SK-N-SH treated with all-trans-retinoic acid at 6 μM for 48 hours (cell line): ENCODE data around the gene LSS.

Experiments
- CSDC2 ChIP-seq: fragments of 250-450 bp; sonication (Bioruptor Pico); IDR thresholded peaks from 2 replicates; pipeline ENCODE4 v1.5.0; 2020; ENCODE audit warnings: mild to moderate bottlenecking, moderate library complexity
- GLIS3 ChIP-seq: fragments of 250-450 bp; sonication (Bioruptor Pico); IDR thresholded peaks from 2 replicates; pipeline ENCODE4 v1.5.0; 2020; ENCODE audit warnings: mild to moderate bottlenecking, moderate library complexity
- OSR1 ChIP-seq: fragments of 250-450 bp; sonication (Bioruptor Pico); IDR thresholded peaks from 2 replicates; pipeline ENCODE4 v1.8.0; 2022; ENCODE audit warnings: moderate library complexity, mild to moderate bottlenecking, inconsistent platforms
- PPARA ChIP-seq: fragments of 250-450 bp; sonication (Bioruptor Pico); IDR thresholded peaks from 2 replicates; pipeline ENCODE4 v1.5.0; 2020; ENCODE audit warnings: mild to moderate bottlenecking, borderline replicate concordance
- TSHZ2 ChIP-seq: fragments of 250-450 bp; sonication (Bioruptor Pico); IDR thresholded peaks from 2 replicates; pipeline ENCODE4 v1.5.0; 2020; ENCODE audit warnings: mild to moderate bottlenecking, moderate library complexity
- ZC3H10 ChIP-seq: fragments of 250-450 bp; sonication (Bioruptor Pico); IDR thresholded peaks from 2 replicates; pipeline ENCODE4 v1.5.1; 2021; ENCODE audit warnings: mild to moderate bottlenecking, moderate library complexity
- ZFP30 ChIP-seq: fragments of 450-650 bp; formaldehyde crosslinking; IDR thresholded peaks from 2 replicates; pipeline ENCODE4 v1.5.0; 2022; ENCODE audit warnings: mild to moderate bottlenecking, moderate library complexity
- ZNF565 ChIP-seq: fragments of 450-650 bp; formaldehyde crosslinking; conservative IDR thresholded peaks from 2 replicates; pipeline ENCODE4 v1.5.0; 2020; ENCODE audit warnings: low read depth, mild to moderate bottlenecking, moderate library complexity
- TF ChIP-seq, protein P1 (sequence below): fragments of 250-450 bp; sonication (Bioruptor Pico); IDR thresholded peaks from 2 replicates; pipeline ENCODE4 v1.5.1; 2020; ENCODE audit warnings: low read depth, mild to moderate bottlenecking, moderate library complexity
- TF ChIP-seq, protein P2 (sequence below): fragments of 250-450 bp; sonication (Bioruptor Pico); IDR thresholded peaks from 2 replicates; pipeline ENCODE4 v1.8.0; 2020; ENCODE audit warnings: mild to moderate bottlenecking, moderate library complexity, borderline replicate concordance

DNA sequence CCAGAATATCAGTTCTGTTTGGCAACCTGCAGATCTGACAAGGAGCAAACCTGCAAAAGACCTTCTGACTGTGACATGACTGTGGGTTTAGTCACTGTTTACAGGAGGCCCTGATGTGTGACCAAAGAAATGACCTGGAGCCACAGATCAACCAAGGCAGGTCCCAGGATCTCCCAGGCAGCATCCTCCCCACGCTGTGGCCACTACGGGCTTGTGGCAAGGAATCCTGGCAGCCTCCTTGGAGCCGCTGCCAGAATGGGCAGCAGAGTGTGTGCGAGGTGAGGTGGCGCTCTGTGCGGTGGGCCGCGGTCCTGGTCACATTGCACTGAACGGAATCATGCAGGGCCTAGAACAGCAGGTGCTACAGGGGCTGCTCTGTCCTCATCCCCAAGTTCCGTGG lies 40.9 kb upstream of the LSS start:
- no peak for TF ChIP-seq PPARA (CRISPR knock-in tag)
- TF ChIP-seq GLIS3 (CRISPR knock-in tag), result no peak
- TF ChIP-seq OSR1 (CRISPR knock-in tag), result no peak
- no peak for TF ChIP-seq CSDC2 (CRISPR knock-in tag)
- TF ChIP-seq ZFP30 (CRISPR knock-in tag), result no peak
- TF ChIP-seq ZNF565 (CRISPR knock-in tag), result no peak
- no peak for TF ChIP-seq TSHZ2
- no peak for TF ChIP-seq ZC3H10
- TF ChIP-seq, protein P1, sequence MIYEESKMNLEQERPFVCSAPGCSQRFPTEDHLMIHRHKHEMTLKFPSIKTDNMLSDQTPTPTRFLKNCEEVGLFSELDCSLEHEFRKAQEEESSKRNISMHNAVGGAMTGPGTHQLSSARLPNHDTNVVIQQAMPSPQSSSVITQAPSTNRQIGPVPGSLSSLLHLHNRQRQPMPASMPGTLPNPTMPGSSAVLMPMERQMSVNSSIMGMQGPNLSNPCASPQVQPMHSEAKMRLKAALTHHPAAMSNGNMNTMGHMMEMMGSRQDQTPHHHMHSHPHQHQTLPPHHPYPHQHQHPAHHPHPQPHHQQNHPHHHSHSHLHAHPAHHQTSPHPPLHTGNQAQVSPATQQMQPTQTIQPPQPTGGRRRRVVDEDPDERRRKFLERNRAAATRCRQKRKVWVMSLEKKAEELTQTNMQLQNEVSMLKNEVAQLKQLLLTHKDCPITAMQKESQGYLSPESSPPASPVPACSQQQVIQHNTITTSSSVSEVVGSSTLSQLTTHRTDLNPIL (CRISPR knock-in tag), result no peak
- TF ChIP-seq, protein P2, sequence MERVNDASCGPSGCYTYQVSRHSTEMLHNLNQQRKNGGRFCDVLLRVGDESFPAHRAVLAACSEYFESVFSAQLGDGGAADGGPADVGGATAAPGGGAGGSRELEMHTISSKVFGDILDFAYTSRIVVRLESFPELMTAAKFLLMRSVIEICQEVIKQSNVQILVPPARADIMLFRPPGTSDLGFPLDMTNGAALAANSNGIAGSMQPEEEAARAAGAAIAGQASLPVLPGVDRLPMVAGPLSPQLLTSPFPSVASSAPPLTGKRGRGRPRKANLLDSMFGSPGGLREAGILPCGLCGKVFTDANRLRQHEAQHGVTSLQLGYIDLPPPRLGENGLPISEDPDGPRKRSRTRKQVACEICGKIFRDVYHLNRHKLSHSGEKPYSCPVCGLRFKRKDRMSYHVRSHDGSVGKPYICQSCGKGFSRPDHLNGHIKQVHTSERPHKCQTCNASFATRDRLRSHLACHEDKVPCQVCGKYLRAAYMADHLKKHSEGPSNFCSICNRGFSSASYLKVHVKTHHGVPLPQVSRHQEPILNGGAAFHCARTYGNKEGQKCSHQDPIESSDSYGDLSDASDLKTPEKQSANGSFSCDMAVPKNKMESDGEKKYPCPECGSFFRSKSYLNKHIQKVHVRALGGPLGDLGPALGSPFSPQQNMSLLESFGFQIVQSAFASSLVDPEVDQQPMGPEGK (CRISPR knock-in tag), result no peak
